Fibroblast of pulmonary artery (primary cell): Measurements from ENCODE around the gene ARMC6.
A peak's percentile ranks its signal among the peaks of the same experiment; 100 is the strongest.

Source experiments
- DNase-seq: peaks from one replicate; pipeline ENCODE4 v3.0.0-alpha.2; 2010; ENCODE audit warnings: low read depth
- H3K4me3 ChIP-seq: replicated peaks from 2 replicates; pipeline ENCODE4 v1.5.1; 2011; ENCODE audit warnings: low read depth, mild to moderate bottlenecking, control low read depth, low read length, moderate library complexity
- TF ChIP-seq, protein P1 (sequence below): IDR thresholded peaks from 2 replicates; pipeline ENCODE4 v1.5.1; 2011; ENCODE audit warnings: mild to moderate bottlenecking, control low read depth, low read length, inconsistent platforms; ENCODE audit errors: missing control alignments

Gene ARMC6

DNA sequence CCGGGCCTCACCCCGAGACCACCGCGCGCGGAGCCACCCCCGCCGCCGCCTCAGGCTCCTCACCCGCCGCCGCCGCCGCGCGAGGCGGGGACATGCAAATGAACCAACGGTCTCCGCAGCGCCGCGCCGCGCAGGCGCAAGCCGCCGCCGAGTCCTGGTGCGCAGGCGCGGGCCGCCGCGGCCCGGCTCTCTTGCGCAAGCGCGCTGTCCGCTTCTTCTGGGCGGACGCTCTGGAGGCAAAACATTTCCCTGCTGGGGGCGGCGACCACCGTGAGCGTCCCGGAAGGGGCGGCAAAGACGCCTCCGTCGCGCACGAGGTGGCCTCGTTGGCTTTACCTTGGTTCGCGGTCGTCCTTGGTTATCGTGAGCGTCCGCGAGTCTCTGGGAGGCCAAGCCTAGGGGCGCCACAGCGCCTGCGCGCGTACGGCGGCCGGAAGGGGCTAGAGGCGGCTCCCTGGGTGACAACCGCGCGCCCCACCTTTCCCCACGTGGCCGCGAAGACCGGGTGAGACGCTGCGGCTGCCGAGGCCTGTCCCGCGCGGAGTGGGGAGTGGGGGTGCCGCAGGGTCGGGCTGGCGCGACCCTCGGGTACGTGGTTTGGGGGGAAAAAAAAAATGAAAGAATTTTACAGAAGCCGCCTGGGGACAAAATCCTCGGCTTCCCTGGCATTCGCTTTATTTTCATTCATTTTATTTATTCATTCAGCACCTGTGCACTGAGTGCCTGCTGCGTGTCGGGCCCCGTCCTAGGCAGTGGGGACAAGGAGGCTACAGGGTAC lies at the start of gene ARMC6, which contains the start of gene SUGP2:
TSS of gene ARMC6 (plus strand) at position 178 of the 778 bp plus-strand sequence. CDS start 607 bp downstream, outside the sequence.
TSS of gene SUGP2 (minus strand) at position 92 of the 778 bp plus-strand sequence. CDS start 2,446 bp downstream, outside the sequence.
- H3K4me3 ChIP-seq: peak within 1 kb of the TSS; percentile 91
- TF ChIP-seq, protein P1, sequence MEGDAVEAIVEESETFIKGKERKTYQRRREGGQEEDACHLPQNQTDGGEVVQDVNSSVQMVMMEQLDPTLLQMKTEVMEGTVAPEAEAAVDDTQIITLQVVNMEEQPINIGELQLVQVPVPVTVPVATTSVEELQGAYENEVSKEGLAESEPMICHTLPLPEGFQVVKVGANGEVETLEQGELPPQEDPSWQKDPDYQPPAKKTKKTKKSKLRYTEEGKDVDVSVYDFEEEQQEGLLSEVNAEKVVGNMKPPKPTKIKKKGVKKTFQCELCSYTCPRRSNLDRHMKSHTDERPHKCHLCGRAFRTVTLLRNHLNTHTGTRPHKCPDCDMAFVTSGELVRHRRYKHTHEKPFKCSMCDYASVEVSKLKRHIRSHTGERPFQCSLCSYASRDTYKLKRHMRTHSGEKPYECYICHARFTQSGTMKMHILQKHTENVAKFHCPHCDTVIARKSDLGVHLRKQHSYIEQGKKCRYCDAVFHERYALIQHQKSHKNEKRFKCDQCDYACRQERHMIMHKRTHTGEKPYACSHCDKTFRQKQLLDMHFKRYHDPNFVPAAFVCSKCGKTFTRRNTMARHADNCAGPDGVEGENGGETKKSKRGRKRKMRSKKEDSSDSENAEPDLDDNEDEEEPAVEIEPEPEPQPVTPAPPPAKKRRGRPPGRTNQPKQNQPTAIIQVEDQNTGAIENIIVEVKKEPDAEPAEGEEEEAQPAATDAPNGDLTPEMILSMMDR: no peak
- DNase-seq: peak; percentile 88

GRCh38 chr19:18984251-18984650 lies 49.2 kb upstream of the ARMC6 start:
- TF ChIP-seq, protein P1: no peak
- DNase-seq: no peak

DNA sequence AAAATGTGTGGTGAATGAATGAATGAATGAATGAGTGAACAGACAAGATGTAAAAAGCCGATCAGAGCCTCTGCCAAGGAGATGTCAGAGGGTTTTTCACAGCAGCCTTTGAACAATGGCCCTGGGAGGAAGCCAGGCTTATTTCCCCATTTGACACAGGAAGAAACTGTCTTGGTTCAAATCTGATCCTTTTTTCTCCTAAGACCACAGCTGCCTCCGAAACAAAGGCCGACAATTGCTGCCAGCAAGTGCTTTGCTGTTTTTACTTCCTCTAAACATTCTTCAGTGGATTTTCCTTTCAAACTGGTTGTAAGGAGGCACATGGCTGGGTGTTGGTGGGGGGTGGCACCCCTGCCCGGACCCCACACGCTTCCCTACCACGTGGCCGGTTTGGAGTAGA lies 48.1 kb upstream of the ARMC6 start:
- peak; percentile 91 for DNase-seq
- H3K4me3 ChIP-seq: no peak overlapping the region
- TF ChIP-seq, protein P1: no peak

More at GRCh38 chr19:18984251-18984650, 49.2 kb upstream of the ARMC6 start:
- H3K4me3 ChIP-seq: no peak overlapping the region

- TF ChIP-seq, protein P1: no peak
- DNase-seq: no peak
- no peak overlapping the region for H3K4me3 ChIP-seq
These were observed 45.9 kb upstream of the ARMC6 start for GRCh38 chr19:18987456-18987855.

GRCh38 chr19:18989316-18989715 lies 44.1 kb upstream of the ARMC6 start:
- DNase-seq: no peak
- H3K4me3 ChIP-seq: no peak overlapping the region
- TF ChIP-seq, protein P1: no peak

- DNase-seq: no peak
- H3K4me3 ChIP-seq: no peak overlapping the region
- TF ChIP-seq, protein P1: no peak
These were observed 43.2 kb upstream of the ARMC6 start for GRCh38 chr19:18990128-18990708.
